Measurements from ENCODE around the gene TFEB. TPM values are rescaled to one million over a fixed set of nuclear protein-coding genes. Genes with fewer than 3 reads are reported as not detected.

Gene TFEB
- total and polyA plus RNA-seq, 4 donors: 1.1 to 6.2 (median 3.8) TPM

GRCh38 chr6:41726876-41727275 lies 8.5 kb downstream of the TFEB start:
- H3K4me3 ChIP-seq (ENCODE audit: low read depth in 1 of 3, low read length in 3 of 3): no peak overlapping the region
- TF ChIP-seq NR2F2 (IDR thresholded peaks at IDR 0.05) (no peak), RXRA (IDR thresholded peaks at IDR 0.05) (no peak), RAD21 (IDR thresholded peaks at IDR 0.05) (no peak), HNF4G (IDR thresholded peaks at IDR 0.05) (no peak), EGR1 (IDR thresholded peaks at IDR 0.05; ENCODE audit: low read depth in 2 of 2) (no peak), YY1 (IDR thresholded peaks at IDR 0.05) (no peak), GABPA (IDR thresholded peaks at IDR 0.05 in 1 of 2, conservative IDR thresholded peaks at IDR 0.05 in 1 of 2) (no peak)
- peaks cover 0 to 4% (median under 1%) of the 10 kb centered on the region in 4 donors for H3K4me1 ChIP-seq (ENCODE audit: control insufficient read depth in 4 of 4, insufficient read depth in 4 of 4, low read length in 3 of 4)
- 88% methylated on average over 7 of the region's 7 CpGs for WGBS
- H3K9ac ChIP-seq (ENCODE audit: low read depth in 1 of 2, low read length in 2 of 2): no peak overlapping the region
- H3K27me3 ChIP-seq (ENCODE audit: control insufficient read depth in 4 of 4, insufficient read depth in 4 of 4, low read length in 3 of 4): no peaks in the 10 kb centered on the region
- H3K9me3 ChIP-seq (ENCODE audit: control insufficient read depth in 4 of 4, low read length in 3 of 4): no peaks in the 10 kb centered on the region
- no peak for DNase-seq (ENCODE audit: low spot score)
- H3K36me3 ChIP-seq (ENCODE audit: control insufficient read depth in 4 of 4, insufficient read depth in 3 of 4, low read depth in 1 of 4, low read length in 3 of 4): no peaks in the 10 kb centered on the region
- no peak overlapping the region for H3K27ac ChIP-seq (ENCODE audit: low read depth in 1 of 2, low read length in 2 of 2)

GRCh38 chr6:41724586-41725501 lies 10.6 kb downstream of the TFEB start:
- Histone ChIP-seq H3K27me3 (ENCODE audit: control insufficient read depth in 4 of 4, insufficient read depth in 4 of 4, low read length in 3 of 4) (no peaks in the 10 kb centered on the region), H3K27ac (ENCODE audit: low read depth in 1 of 2, low read length in 2 of 2) (peak overlapping the region in 1 of 2 donors; percentile 40), H3K9ac (ENCODE audit: low read depth in 1 of 2, low read length in 2 of 2) (no peak overlapping the region), H3K9me3 (ENCODE audit: control insufficient read depth in 4 of 4, low read length in 3 of 4) (no peaks in the 10 kb centered on the region), H3K4me3 (ENCODE audit: low read depth in 1 of 3, low read length in 3 of 3) (no peak overlapping the region), H3K4me1 (ENCODE audit: control insufficient read depth in 4 of 4, insufficient read depth in 4 of 4, low read length in 3 of 4) (peaks cover 0 to 4% (median under 1%) of the 10 kb centered on the region in 4 donors), H3K36me3 (ENCODE audit: control insufficient read depth in 4 of 4, insufficient read depth in 3 of 4, low read depth in 1 of 4, low read length in 3 of 4) (no peaks in the 10 kb centered on the region)
- TF ChIP-seq NR2F2 (IDR thresholded peaks at IDR 0.05): no peak
- no peak for TF ChIP-seq REST (IDR thresholded peaks at IDR 0.05)
- no peak for TF ChIP-seq SP1 (IDR thresholded peaks at IDR 0.05)
- no peak for TF ChIP-seq RAD21 (IDR thresholded peaks at IDR 0.05)
- TF ChIP-seq HNF4G (IDR thresholded peaks at IDR 0.05): no peak
- no peak for TF ChIP-seq JUND (IDR thresholded peaks at IDR 0.05)
- no peak for TF ChIP-seq RXRA (IDR thresholded peaks at IDR 0.05)
- no peak for TF ChIP-seq FOXA1 (IDR thresholded peaks at IDR 0.05)
- TF ChIP-seq CTCF (IDR thresholded peaks at IDR 0.05; ENCODE audit: low read depth, low read length, missing input control): no peak
- no peak for TF ChIP-seq HNF4A (conservative IDR thresholded peaks at IDR 0.05)
- TF ChIP-seq MAX (IDR thresholded peaks at IDR 0.05): no peak
- TF ChIP-seq TAF1 (conservative IDR thresholded peaks at IDR 0.05): no peak
- no peak for TF ChIP-seq GABPA (IDR thresholded peaks at IDR 0.05 in 1 of 2, conservative IDR thresholded peaks at IDR 0.05 in 1 of 2)
- TF ChIP-seq FOXA2 (IDR thresholded peaks at IDR 0.05): no peak
- no peak for TF ChIP-seq EGR1 (IDR thresholded peaks at IDR 0.05; ENCODE audit: low read depth in 2 of 2)
- TF ChIP-seq YY1 (IDR thresholded peaks at IDR 0.05): no peak
- TF ChIP-seq ZBTB33 (IDR thresholded peaks at IDR 0.05): no peak
- DNase-seq (ENCODE audit: low spot score): no peak
- WGBS: 90% methylated on average over 13 of the region's 13 CpGs

Measured in liver (tissue), 9 donors.